SIG-M5 (cell line): ENCODE measurements around the gene MS4A13.
"Not testable (repeated sequence)": the region's sequence is repeated elsewhere in the genome, so short reads cannot be mapped to it uniquely, and the experiment has no call there.

ENCODE experiments used
- DNase-seq: peaks from one replicate; lab custom pipeline; 2025; lab: John Stamatoyannopoulos, UW

The MS4A13 gene

GRCh38 chr11:60530454-60531100, 15.4 kb downstream of the MS4A13 start:
- DNase-seq = no peak

- DNase-seq = not testable (repeated sequence)
These were observed 17.2 kb downstream of the MS4A13 start for GRCh38 chr11:60532383-60532782.

DNA sequence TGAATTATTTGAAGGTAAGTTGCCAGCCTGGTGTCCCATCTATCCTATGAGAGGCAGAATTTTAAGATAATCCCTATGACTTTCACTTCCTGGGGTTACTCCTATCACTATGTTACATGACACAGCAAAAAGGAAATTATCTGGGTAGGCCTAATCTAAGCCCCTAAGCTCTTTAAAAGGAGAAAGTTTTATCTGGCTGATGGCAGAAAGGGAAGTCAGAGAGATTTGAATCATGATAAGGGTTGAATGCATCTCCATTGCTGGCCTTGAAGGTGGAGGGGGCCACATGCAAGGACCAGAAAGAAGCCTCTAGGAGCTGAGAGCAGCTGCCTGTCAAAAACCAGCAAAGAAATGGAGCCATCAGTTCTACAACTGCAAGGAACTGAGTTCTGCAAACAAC, 23.4 kb downstream of the MS4A13 start:
- not testable (repeated sequence) for DNase-seq

- DNase-seq = no peak
These were observed 28.9 kb downstream of the MS4A13 start for GRCh38 chr11:60544077-60544476.

DNA sequence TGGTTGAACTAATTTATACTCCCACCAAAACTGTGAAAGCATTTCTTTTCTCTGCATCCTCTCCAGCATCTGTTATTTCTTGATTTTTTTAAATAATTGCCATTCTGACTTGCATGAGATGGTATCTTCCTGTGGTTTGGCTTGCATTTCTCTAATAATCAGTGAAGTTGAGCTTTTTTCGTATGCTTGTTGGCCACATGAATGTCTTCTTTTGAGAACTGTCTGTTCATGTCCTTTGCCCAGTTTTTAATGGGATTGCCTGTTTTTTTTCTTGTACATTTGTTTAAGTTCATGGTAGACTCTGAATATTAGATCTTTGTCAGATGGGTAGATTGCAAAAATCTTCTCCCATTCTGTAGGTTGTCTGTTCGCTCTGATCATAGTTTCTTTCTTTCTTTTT, 46.1 kb downstream of the MS4A13 start:
- no peak for DNase-seq

GRCh38 chr11:60563553-60564235, 48.5 kb downstream of the MS4A13 start:
- DNase-seq = peak; percentile 22

DNA sequence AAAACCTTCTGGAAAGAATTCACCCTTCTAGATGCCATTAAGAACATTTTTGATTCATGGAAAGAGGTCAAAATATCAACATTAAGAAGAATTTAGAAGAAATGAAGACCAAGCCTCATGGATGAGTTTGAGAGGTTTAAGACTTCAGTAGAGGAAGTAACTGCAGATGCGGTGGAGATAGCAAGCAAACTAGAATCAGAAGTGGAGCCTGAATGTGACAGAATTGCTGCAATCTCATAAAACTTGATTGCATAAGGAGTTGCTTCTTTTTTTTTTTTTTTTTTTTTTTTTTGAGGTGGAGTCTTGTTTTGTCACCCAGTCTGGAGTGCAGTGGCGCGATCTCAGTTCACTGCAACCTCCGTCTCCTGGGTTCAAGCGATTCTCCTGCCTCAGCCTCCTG, 51.6 kb downstream of the MS4A13 start:
- DNase-seq = peak; percentile 85

DNA sequence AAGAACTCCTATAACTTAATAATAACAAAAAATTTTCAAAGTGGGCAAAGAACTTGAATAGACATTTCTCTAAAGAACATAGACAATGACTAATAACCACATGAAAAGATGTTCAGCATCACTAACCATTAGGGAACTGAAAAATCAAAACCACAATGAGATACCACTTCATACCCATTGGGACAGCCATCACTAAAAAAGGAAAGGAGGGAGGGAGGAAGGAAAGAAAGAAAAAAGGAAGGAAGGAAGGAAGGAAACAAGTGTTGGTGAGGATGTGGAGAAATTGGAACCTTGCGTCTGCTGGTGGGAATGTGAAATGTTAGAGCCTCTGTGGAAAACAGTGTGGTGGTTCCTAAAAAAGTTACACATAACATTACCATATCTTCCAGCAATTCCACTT, 55.8 kb downstream of the MS4A13 start:
- DNase-seq = no peak

- DNase-seq = no peak
These were observed 74.4 kb downstream of the MS4A13 start for GRCh38 chr11:60589611-60590010.
